Measurements from ENCODE around the gene PFAS.
"Not testable (repeated sequence)": the region's sequence is repeated elsewhere in the genome, so short reads cannot be mapped to it uniquely, and the experiment has no call there.

The PFAS gene

DNA sequence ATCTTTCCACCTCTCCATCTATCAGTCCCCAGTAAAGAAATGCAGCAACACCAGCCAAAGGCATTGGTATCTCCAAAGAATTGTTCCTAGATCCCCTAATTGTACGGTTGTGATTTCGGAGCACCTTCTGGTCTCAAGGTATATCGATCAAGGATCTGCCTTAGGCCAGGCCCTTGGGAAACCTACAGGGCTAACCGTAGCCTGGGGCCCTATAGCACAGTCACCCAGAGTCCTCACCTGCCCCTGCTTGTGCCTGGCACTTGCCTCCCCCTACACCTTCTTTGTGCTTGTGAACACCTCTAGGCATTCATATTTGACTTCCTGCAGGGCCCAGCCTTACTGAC, 21.9 kb upstream of the PFAS start:
- DNase-seq (ENCODE audit: low read depth in 2 of 2): no peak

DNA sequence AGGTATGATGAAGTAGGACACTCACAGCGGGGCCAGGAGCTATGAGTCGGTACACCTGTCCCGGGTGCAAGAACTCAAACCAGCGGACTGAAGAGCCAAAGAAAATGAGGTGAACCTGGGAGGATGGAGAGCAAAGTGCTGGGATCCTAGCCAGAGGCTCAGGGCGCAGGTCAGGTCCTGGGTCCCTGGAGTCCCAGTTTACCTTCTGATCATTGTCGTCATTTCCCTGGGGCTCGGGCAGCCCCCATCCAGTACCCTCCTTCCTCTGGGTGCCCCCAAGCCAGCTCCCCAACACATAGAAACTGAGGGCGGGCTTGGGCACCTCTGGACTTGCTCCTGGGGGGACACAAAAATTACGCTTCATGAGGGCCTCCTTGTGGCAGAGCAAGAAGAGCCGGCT, 17.4 kb upstream of the PFAS start:
- DNase-seq (ENCODE audit: low read depth in 2 of 2): no peak

DNA sequence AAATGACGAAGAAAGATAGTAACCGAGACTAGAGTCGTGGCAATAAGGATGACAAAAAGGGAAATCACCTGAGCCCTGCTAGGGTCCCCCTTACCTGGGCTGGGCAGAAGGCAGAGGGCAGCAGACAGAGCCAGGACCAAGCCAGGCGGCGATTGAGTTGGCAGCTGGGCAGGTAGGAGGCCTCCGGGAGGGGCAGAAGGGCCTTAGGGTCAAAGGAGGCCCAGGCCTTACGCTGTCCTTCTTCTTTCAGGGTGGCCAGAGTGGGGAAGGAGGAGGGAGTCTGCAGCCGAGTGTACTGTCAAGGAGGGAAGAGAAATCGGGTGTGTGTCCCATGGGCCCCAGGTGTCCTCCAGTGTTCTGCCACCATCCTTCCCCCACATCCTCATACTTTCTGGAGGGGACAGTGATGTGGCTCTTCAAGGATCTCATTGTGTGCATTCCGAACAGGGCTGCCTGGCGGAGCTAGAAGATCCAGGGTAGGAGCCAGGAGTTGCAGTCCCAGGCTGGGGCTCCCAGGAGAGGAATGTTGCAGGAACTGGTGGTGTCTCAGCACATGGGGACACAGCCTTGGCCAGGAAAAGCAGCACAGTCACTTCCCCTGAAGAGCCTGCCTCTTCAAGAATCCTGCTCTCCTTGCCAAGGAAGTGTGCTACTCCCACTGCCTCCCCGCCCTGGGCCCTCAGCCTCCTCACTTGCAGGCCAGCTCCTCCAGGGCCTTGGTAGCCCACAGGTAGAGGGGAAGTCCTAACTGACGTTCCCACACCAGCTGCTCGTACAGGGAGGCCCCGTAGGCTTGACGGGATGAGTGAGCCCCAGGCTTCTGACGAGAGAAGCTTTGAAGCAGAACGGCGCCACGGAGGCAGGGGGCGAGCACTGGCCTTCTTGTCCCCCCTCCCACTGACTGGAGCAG, 14.5 kb upstream of the PFAS start:
- DNase-seq (ENCODE audit: low read depth in 2 of 2): no peak

DNA sequence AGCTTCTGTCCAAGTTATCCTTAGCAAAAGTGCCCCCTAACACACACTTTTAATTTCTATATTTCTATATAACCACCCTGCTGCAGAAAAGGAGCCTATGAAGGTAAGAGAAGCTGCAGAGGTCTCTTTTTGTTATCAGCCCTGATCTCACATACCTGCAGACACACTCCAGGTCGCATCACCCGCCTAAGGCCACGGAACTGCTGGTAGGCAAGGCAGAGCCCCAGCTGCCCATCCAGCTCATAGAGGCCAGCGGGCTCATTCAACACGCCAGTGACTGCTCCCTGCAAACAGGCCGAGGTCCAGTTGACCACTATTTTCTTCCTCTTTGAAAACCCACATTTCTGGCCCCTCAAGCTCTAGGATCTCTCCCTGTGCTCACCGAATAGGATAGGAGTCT, 13.4 kb upstream of the PFAS start:
- no peak for DNase-seq (ENCODE audit: low read depth in 2 of 2)

DNA sequence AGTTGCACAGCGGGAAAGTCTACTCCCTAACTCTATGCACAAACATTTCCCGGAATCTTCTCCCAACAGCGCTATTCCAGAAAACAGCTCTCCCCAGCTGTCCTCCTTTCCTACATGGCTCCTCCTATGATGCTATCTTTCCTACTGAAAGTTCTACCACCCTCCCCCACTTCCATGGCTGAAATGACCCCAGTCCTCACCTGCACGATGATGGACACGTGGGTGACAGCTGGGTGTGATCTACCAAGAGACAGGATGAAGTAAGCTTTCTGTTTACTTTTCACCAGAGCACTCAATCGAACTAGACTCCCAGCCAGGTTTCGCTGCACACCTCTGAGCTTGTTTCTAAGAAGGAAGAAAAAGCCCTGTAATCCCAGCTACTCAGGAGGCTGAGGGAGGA, 11.9 kb upstream of the PFAS start:
- no peak for DNase-seq (ENCODE audit: low read depth in 2 of 2)

DNA sequence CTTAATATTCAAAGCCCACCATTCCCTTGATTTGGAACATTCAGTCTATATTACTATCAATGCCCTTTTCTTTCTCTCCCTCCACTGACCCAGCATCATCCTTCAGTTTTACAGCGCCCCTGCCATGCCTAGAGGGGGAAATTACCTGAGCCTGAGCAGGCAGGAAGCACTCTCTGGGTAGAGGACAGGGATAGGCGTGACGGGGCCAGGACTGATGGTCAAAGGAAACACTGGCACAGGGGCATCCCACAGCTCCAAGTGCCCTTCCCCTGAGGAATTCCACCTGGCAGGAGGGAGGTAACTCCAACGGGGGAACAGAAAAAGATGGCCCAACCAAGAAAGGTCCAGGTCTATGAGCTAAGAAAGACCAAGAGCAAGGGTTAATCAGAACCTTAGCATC, 11.2 kb upstream of the PFAS start:
- no peak for DNase-seq (ENCODE audit: low read depth in 2 of 2)

DNA sequence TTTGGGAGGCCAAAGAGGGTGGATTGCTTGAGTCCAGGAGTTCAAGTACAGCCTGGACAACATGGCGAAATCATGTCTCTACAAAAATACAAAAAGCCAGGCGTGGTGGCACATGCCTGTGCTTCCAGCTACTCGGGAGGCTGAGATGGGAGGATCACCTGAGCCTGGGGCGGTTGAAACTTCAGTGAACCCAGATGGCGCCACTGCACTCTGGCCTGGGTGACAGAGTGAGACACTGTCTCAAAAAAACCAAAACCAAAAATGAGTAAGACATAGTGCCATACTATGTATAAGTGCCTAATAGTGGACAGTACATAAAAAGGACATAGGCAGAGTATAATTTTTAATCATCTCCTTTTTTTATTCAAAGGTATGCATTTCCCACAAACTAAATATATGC, 5.3 kb upstream of the PFAS start:
- no peak for DNase-seq (ENCODE audit: low read depth in 2 of 2)

DNA sequence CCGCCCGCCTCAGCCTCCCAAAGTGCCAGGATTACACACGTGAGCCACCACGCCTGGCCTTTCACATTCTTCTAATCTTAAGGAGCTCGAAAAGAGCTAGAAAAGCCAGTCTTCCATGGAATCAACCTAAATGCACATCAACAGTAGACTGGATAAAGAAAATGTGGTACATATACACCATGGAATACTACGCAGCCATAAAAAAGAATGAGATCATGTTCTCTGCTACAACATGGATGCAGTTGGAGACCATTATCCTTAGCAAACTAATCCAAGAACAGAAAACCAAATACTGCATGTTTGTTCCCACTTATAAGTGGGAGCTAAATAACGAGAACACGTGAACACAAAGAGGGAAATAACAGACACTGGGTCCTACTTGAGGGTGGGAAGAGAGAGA, 4.3 kb upstream of the PFAS start:
- no peak for DNase-seq (ENCODE audit: low read depth in 2 of 2)

DNA sequence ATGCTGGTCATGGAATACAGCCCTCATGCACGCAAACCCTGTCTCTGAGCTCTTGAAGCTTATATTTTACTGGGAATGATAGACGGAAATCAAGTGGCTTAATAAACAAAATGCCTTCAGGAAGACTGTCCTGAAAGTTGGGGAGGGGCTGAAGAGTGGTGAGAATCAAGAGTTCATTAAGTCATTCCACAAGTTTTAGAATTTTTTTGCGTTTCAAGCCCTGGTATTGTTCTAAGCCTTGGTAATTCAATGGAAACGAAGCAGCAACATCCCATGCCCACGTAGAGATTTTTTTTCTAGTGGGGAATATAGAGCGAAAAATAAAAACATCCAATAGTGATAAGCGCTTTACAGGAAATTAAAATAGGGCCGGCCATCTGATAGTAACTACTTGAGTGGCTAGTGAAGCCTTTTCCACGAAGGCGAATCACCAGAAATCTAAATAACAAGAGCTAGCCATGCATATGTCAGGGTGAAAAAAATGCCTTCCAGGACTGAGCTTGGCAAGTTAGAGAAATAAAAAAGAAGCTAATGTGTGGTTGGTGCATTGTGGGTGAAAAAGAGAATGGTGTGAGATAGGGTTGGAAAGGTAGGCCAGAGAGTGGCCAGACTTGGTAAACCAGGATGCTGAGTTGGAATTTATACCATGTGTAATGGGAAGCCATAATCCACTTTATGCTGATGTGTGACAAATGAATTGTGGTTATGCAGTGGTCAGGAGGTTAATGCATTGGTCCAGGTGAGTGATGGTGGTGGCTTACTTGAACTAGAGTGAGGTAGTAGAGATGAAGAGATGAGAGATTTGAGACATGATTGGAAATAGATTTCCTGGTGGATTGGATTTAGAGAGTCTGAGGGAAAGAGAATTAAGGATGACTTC, 772 bp downstream of the PFAS start:
- no peak for DNase-seq (ENCODE audit: low read depth in 2 of 2)

DNA sequence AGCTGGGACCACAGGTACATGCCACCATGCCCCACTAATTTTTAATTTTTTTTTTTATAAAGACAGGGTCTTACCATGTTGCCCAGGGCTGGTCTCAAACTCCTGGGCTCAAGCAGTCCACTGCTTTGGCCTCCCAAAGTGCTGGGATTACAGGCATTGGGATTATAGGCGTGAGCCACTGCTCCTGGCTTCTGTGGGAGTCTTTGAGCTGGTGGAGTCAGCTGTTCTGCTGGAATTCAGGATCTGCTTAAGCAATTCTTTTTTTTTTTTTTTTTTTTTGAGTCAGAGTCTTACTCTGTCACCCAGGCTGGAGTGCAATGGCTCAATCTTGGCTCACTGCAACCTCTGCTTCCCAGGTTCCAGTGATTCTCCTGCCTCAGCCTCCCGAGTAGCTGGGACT, 2.3 kb downstream of the PFAS start:
- not testable (repeated sequence) for DNase-seq (ENCODE audit: low read depth in 2 of 2)

DNA sequence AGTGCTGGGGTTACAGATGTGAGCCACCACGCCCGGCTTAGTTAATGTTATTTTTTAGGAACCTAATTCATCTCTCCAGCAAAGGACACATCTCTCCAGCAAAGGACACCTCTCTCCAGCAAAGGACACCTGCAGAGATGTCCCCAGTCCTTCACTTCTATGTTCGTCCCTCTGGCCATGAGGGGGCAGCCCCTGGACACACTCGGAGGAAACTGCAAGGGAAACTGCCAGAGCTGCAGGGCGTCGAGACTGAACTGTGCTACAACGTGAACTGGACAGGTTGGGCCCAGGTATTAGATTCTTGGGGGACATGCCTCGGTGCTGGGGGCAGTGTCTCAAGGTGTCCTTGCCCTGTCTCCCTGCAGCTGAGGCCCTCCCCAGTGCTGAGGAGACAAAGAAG, 4.7 kb downstream of the PFAS start:
- no peak for DNase-seq (ENCODE audit: low read depth in 2 of 2)

DNA sequence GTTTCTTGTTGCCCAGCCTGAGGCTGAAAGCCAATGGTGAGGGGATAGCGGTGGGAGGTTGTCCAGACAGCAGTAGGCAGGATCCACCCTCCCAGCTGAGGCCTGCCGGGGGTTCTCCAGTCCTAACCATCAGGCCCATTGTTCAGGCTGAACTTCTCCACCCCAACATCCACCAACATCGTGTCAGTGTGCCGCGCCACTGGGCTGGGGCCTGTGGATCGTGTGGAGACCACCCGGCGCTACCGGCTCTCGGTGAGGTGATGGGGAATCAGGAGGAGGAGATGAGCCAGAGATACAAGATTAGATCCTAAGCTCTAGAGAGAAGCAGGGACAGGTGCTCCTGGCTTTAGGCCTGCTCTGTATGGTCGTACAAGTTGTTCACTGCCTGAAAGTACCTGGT, 5.8 kb downstream of the PFAS start:
- no peak for DNase-seq (ENCODE audit: low read depth in 2 of 2)

DNA sequence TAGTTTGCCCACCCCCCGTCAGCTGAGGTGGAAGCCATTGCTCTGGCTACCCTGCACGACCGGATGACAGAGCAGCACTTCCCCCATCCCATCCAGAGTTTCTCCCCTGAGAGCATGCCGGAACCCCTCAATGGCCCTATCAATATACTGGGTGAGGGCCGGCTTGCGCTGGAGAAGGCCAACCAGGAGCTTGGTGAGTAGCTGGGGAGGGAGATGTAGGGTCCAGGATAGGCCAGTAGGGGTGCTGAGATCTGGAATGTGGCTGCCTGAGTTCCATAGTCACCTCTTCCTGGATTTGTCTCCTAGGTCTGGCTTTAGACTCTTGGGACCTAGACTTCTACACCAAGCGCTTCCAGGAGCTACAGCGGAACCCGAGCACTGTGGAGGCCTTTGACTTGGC, 6.4 kb downstream of the PFAS start:
- DNase-seq (ENCODE audit: low read depth in 2 of 2): no peak

DNA sequence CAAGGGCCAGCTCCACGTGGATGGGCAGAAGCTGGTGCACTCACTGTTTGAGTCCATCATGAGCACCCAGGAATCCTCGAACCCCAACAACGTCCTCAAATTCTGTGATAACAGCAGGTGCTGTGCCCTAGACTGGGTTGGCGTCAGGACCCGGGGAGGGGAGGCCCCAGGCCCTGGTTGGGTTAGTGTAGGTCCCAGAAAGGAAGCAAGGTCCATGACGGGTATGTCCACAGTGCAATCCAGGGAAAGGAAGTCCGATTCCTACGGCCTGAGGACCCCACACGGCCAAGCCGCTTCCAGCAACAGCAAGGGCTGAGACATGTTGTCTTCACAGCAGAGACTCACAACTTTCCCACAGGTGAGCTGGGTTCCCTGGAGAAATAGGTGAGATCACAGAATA, 7.2 kb downstream of the PFAS start:
- no peak for DNase-seq (ENCODE audit: low read depth in 2 of 2)

DNA sequence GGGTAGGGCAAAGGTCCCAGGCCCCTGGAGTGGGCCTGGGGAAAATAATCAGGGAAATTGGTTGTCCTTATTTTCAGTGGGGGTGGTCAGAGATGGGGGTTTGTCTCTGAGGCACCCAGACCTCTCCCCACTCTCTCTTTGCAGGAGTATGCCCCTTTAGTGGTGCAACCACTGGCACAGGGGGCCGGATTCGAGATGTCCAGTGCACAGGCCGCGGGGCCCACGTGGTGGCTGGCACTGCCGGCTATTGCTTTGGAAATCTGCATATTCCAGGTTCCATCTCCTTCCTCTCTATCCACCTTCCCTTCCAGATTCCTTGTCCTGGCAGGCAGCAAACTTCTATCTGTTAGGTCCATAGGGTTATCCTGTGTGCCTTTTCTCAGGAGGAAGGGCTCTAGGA, 7.6 kb downstream of the PFAS start:
- no peak for DNase-seq (ENCODE audit: low read depth in 2 of 2)

DNA sequence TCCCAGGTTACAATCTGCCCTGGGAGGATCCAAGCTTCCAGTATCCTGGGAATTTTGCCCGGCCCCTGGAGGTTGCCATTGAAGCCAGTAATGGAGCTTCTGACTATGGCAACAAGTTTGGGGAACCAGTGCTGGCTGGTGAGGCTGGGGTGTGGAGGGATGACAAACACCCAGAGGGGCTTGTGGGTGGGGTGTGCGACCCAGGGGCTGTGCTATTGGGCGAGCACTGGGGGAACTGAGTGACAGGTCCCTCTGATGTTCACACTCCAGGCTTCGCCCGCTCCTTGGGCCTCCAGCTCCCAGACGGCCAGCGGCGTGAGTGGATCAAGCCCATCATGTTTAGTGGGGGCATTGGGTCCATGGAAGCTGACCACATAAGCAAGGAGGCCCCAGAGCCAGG, 8.7 kb downstream of the PFAS start:
- DNase-seq (ENCODE audit: low read depth in 2 of 2): no peak

DNA sequence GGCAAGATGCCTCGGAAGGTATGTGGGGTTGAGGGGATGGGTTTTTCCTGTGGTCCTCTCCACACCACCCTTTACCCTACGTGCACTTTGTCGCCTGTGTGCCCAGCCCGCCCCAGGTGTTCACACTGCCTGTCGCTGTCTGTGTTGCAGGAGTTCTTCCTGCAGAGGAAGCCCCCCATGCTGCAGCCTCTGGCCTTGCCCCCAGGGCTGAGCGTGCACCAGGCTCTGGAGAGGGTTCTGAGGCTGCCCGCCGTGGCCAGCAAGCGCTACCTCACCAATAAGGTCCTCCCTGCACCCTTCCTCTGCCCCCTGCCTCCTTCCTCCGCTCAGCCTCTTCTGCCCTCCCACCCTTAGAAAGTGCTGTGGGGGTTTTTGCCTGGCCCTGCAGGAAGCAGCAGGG, 15.2 kb downstream of the PFAS start:
- no peak for DNase-seq (ENCODE audit: low read depth in 2 of 2)

DNA sequence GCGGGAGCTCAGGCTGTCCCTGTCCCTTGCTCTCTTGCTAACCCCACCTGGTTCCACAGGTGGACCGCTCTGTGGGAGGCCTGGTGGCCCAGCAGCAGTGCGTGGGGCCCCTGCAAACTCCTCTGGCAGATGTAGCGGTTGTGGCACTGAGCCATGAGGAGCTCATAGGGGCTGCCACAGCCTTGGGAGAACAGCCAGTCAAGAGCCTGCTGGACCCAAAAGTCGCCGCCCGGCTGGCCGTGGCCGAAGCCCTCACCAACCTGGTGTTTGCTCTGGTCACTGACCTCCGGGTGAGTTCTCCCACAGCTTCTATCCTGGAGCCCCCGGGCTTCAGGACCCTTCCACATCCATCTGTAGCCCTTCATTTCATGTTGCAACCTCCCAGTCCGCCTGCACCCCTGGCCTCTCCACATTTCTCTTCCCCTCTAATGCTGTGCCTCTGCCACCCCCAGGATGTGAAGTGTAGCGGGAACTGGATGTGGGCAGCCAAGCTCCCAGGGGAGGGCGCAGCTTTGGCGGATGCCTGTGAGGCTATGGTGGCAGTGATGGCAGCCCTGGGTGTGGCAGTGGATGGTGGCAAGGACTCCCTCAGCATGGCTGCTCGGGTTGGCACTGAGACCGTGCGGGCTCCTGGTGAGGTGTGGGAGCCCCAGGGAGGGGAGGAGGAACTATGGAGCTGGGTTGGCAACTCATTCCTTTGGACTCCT, 15.9 kb downstream of the PFAS start:
- no peak for DNase-seq (ENCODE audit: low read depth in 2 of 2)

DNA sequence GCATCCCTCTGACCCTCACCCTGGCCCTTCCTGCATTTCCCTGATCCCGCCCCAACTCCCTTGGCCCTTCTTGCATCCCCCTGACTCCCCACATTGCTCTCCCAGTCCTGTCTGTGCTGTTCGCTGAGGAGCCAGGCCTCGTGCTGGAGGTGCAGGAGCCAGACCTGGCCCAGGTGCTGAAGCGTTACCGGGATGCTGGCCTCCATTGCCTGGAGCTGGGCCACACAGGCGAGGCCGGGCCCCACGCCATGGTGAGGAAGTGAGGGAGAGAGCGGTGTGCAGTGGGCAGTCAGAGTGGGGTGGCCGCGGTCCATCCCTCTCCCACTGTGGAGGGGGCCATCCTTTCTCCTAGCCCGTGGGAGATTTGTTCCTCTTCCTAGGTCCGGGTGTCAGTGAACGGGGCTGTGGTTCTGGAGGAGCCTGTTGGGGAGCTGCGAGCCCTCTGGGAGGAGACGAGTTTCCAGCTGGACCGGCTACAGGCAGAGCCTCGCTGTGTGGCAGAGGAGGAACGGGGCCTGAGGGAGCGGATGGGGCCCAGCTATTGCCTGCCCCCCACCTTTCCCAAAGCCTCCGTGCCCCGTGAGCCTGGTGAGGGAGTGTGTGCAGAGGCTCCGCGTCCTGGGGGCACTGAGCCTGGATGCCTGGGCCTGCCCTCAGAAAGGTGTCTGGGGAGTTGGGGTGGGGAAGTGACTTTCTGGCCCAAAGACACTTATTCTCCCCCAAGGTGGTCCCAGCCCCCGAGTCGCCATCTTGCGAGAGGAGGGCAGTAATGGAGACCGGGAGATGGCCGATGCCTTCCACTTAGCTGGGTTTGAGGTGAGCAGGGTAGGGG, 17.8 kb downstream of the PFAS start:
- no peak for DNase-seq (ENCODE audit: low read depth in 2 of 2)

DNA sequence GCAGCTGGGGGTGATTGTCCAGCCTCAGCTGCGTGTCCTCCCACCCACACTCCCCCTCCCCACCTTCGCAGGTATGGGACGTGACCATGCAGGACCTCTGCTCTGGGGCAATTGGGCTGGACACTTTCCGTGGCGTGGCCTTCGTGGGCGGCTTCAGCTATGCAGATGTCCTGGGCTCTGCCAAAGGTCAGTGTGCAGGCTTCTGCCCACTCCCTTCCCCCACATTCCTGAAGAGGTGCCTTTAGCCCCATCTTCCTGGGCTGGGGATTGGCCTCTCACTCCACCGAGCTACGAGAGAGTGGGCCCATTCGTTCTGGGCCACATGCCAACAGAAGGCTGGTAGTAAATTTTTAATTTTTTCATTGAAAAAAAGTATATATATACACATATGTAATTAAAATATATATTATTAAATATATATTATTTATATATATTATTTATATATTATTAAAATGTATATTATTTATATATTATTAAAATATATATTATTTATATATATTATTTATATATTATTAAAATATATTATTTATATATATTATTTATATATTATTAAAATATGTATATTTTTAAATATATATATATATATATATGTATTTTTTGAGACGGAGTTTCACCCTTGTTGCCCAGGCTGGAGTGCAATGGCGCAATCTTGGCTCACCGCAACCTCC, 18.5 kb downstream of the PFAS start:
- no peak for DNase-seq (ENCODE audit: low read depth in 2 of 2)
